IMR-90 (cell line): ENCODE data around the gene SUSD6. TPM values are rescaled to one million over a fixed set of nuclear protein-coding genes. Genes with fewer than 3 reads are reported as not detected.

Experiments used
- ATAC-seq: fragments of 200-7000 bp; cut with Tn5 transposase; 2 replicates; pipeline ENCODE4 v1.9.1; 2020; ENCODE audit warnings: low read depth, mild to moderate bottlenecking, moderate library complexity
- BruUV-seq: library from RNA; stranded (reverse); fragments of 400-500 nt; replicated peaks from 2 replicates; lab custom pipeline; 2021; lab: Mats Ljungman, UMichigan
- CTCF ChIA-PET: fragments of 300-600 bp; formaldehyde crosslinking; extraction: SDS; loops from one replicate; lab custom pipeline; 2021; ENCODE audit warnings: antibody characterized with exemption; lab: Yijun Ruan, JAX
- POLR2A ChIA-PET: fragments of 300-600 bp; sonication (Branson Sonifier 250); formaldehyde crosslinking; loops from one replicate; lab custom pipeline; 2022; ENCODE audit warnings: antibody characterized with exemption; ENCODE audit not compliant: unreplicated experiment; lab: Charles Lee
- DNase-seq: peaks from one replicate; pipeline ENCODE4 v3.0.0; 2013
- H2AFZ ChIP-seq: replicated peaks from 2 replicates; pipeline ENCODE3; 2013; ENCODE audit warnings: low read length, mild to moderate bottlenecking; ENCODE audit not compliant: poor library complexity
- H2AK5ac ChIP-seq: 2 replicates; pipeline ENCODE4 v1.6.1; 2013; ENCODE audit warnings: low read depth, low read length, inconsistent platforms
- H2AK9ac ChIP-seq: replicated peaks from 2 replicates; pipeline ENCODE3; 2013; ENCODE audit warnings: mild to moderate bottlenecking, low read depth, low read length, moderate library complexity; ENCODE audit not compliant: poor library complexity
- H2BK120ac ChIP-seq: 2 replicates; pipeline ENCODE4 v1.6.1; 2013; ENCODE audit warnings: low read depth, low read length, inconsistent platforms
- H2BK15ac ChIP-seq: 3 replicates; pipeline ENCODE4 v1.6.1; 2013; ENCODE audit warnings: low read depth, low read length, inconsistent platforms
- H2BK20ac ChIP-seq: 2 replicates; pipeline ENCODE4 v1.6.1; 2013; ENCODE audit warnings: low read depth, mild to moderate bottlenecking, inconsistent platforms, low read length, moderate library complexity
- H2BK5ac ChIP-seq: 2 replicates; pipeline ENCODE4 v1.6.1; 2013; ENCODE audit warnings: mild to moderate bottlenecking, low read depth, low read length, inconsistent platforms; ENCODE audit not compliant: poor library complexity, severe bottlenecking
- H3K14ac ChIP-seq: replicated peaks from 2 replicates; pipeline ENCODE4 v1.6.1; 2013; ENCODE audit warnings: low read depth, low read length, inconsistent platforms
- H3K18ac ChIP-seq: 2 replicates; pipeline ENCODE4 v1.6.1; 2013; ENCODE audit warnings: low read depth, low read length, control low read depth
- H3K23ac ChIP-seq: 2 replicates; pipeline ENCODE4 v1.6.1; 2013; ENCODE audit warnings: low read depth, low read length, inconsistent platforms
- H3K27ac ChIP-seq: 2 replicates; pipeline ENCODE4 v1.5.1; 2013; ENCODE audit warnings: mild to moderate bottlenecking, control low read depth, low read length; ENCODE audit not compliant: insufficient read depth
- H3K27me3 ChIP-seq: 2 replicates; pipeline ENCODE4 v1.6.1; 2013; ENCODE audit warnings: low read length; ENCODE audit not compliant: control insufficient read depth, insufficient read depth
- H3K36me3 ChIP-seq: 2 replicates; pipeline ENCODE4 v1.6.1; 2013; ENCODE audit warnings: low read length, mixed read lengths; ENCODE audit not compliant: control insufficient read depth, insufficient read depth
- H3K4ac ChIP-seq: 2 replicates; pipeline ENCODE4 v1.6.1; 2013; ENCODE audit warnings: low read depth, low read length, inconsistent platforms
- H3K4me1 ChIP-seq: 2 replicates; pipeline ENCODE4 v1.6.1; 2013; ENCODE audit warnings: low read length, mixed read lengths; ENCODE audit not compliant: control insufficient read depth, insufficient read depth
- H3K4me2 ChIP-seq: 2 replicates; pipeline ENCODE4 v1.6.1; 2013; ENCODE audit warnings: low read depth, mild to moderate bottlenecking, control low read depth, low read length, moderate library complexity
- H3K4me3 ChIP-seq: 2 replicates; pipeline ENCODE4 v1.5.1; 2013; ENCODE audit warnings: low read depth, mild to moderate bottlenecking, control low read depth, low read length, moderate library complexity; ENCODE audit not compliant: insufficient read depth
- H3K56ac ChIP-seq: 2 replicates; pipeline ENCODE4 v1.6.1; 2013; ENCODE audit warnings: low read length, inconsistent platforms; ENCODE audit not compliant: insufficient read depth; ENCODE audit errors: extremely low read depth
- H3K79me1 ChIP-seq, 2 experiments: 2 replicates each; pipeline ENCODE4 v1.6.1; 2013; ENCODE audit warnings: low read length in 2 of 2, inconsistent platforms in 1 of 2, low read depth in 1 of 2
- H3K9ac ChIP-seq: 2 replicates; pipeline ENCODE4 v1.6.1; 2013; ENCODE audit warnings: low read depth, low read length, control low read depth
- H3K9me1 ChIP-seq: 2 replicates; pipeline ENCODE4 v1.6.1; 2013; ENCODE audit warnings: low read length, inconsistent platforms; ENCODE audit not compliant: insufficient read depth
- H3K9me3 ChIP-seq: 2 replicates; pipeline ENCODE4 v1.6.1; 2013; ENCODE audit warnings: low read length; ENCODE audit not compliant: control insufficient read depth, insufficient read depth
- H4K20me1 ChIP-seq: 2 replicates; pipeline ENCODE4 v1.6.1; 2013; ENCODE audit warnings: low read length, inconsistent platforms; ENCODE audit not compliant: insufficient read depth
- H4K5ac ChIP-seq: 2 replicates; pipeline ENCODE4 v1.6.1; 2013; ENCODE audit warnings: mild to moderate bottlenecking, low read depth, low read length, control low read depth
- H4K8ac ChIP-seq, 2 experiments: 2 replicates each; pipeline ENCODE4 v1.6.1; 2013; ENCODE audit warnings: low read depth in 2 of 2, low read length in 2 of 2, control low read depth in 1 of 2, inconsistent platforms in 1 of 2
- H4K91ac ChIP-seq: 2 replicates; pipeline ENCODE4 v1.6.1; 2013; ENCODE audit warnings: low read depth, low read length, inconsistent platforms; ENCODE audit not compliant: insufficient read depth
- BHLHE40 ChIP-seq: fragments of 150-350 bp; IDR thresholded peaks from 2 replicates; pipeline ENCODE4 v1.6.1; 2016; ENCODE audit warnings: mild to moderate bottlenecking, low read depth, low read length
- CEBPB ChIP-seq: IDR thresholded peaks from 2 replicates; pipeline ENCODE4 v1.6.1; 2012; ENCODE audit warnings: low read depth, low read length, improper control_type of control experiment
- CHD1 ChIP-seq: IDR thresholded peaks from 2 replicates; pipeline ENCODE4 v1.6.1; 2012; ENCODE audit warnings: low read depth, low read length, improper control_type of control experiment
- CTCF ChIP-seq: conservative IDR thresholded peaks from 2 replicates; pipeline ENCODE4 v1.5.1; 2012; ENCODE audit warnings: mild to moderate bottlenecking, low read depth, low read length, improper control_type of control experiment
- FOS ChIP-seq: fragments of 150-350 bp; IDR thresholded peaks from 2 replicates; pipeline ENCODE4 v1.6.1; 2016; ENCODE audit warnings: low read depth, low read length
- MAFK ChIP-seq: IDR thresholded peaks from 2 replicates; pipeline ENCODE4 v1.6.1; 2012; ENCODE audit warnings: low read depth, low read length, improper control_type of control experiment
- MAZ ChIP-seq: IDR thresholded peaks from 2 replicates; pipeline ENCODE4 v1.6.1; 2012; ENCODE audit warnings: low read depth, mild to moderate bottlenecking, low read length, improper control_type of control experiment, moderate library complexity, borderline replicate concordance
- MXI1 ChIP-seq: IDR thresholded peaks from 2 replicates; pipeline ENCODE4 v1.6.1; 2012; ENCODE audit warnings: low read depth, mild to moderate bottlenecking, low read length, moderate library complexity, borderline replicate concordance
- NFE2L2 ChIP-seq: fragments of 150-350 bp; IDR thresholded peaks from 2 replicates; pipeline ENCODE4 v1.6.1; 2016; ENCODE audit warnings: low read depth, mild to moderate bottlenecking, low read length
- POLR2A ChIP-seq: IDR thresholded peaks from 2 replicates; pipeline ENCODE4 v1.6.1; 2012; ENCODE audit warnings: mild to moderate bottlenecking, low read depth, low read length
- RAD21 ChIP-seq: IDR thresholded peaks from 2 replicates; pipeline ENCODE4 v1.6.1; 2012; ENCODE audit warnings: low read length, improper control_type of control experiment
- RCOR1 ChIP-seq: IDR thresholded peaks from 2 replicates; pipeline ENCODE4 v1.6.1; 2012; ENCODE audit warnings: mild to moderate bottlenecking, low read length, improper control_type of control experiment; ENCODE audit not compliant: insufficient replicate concordance
- RFX5 ChIP-seq: IDR thresholded peaks from 2 replicates; pipeline ENCODE4 v1.8.0; 2012; ENCODE audit warnings: low read depth, mild to moderate bottlenecking, low read length, moderate library complexity
- USF2 ChIP-seq: fragments of 150-350 bp; IDR thresholded peaks from 2 replicates; pipeline ENCODE4 v1.6.1; 2017; ENCODE audit warnings: mild to moderate bottlenecking, antibody characterized with exemption, low read length, low read depth
- WGBS, 2 experiments: methylation state at CpG; one replicate each; pipeline versions ENCODE4 v1.1.5 to v1.1.7; 2013; ENCODE audit warnings: missing lambda C conversion rate in 2 of 2; ENCODE audit not compliant: insufficient read length in 1 of 2; ENCODE audit errors: extremely low coverage in 2 of 2; 5-methylcytosine and 5-hydroxymethylcytosine counted together
- dilution Hi-C: fragments of 300-500 bp; cut with HindIII; formaldehyde crosslinking; loops from one replicate; pipeline ENCODE4 v1.14.3; 2018; ENCODE audit warnings: low sequenced_read_pairs; ENCODE audit not compliant: unreplicated experiment
- in situ Hi-C: fragments of 300-500 bp; cut with MboI; formaldehyde crosslinking; loops from 3 replicates; pipeline ENCODE4 v1.14.3; 2019; ENCODE audit warnings: low sequenced_read_pairs, inconsistent platforms, mixed read lengths
- intact Hi-C: fragments of 100-400 bp; cut with micrococcal nuclease; formaldehyde crosslinking; loops from 2 replicates; pipeline ENCODE4 v1.10.0; 2022
- polyA plus RNA-seq, 3 experiments: library from polyadenylated mRNA; depleted of rRNA; stranded (reverse); fragments of >200 nt; gene quantifications; 2 replicates each; pipeline ENCODE4 v1.2.3, GENCODE V29; 2012; ENCODE audit warnings: low replicate concordance in 1 of 3
- total RNA-seq: library from RNA; depleted of rRNA; stranded (reverse); fragments of >200 nt; gene quantifications from 2 replicates; pipeline ENCODE4 v1.2.3, GENCODE V29; 2012
- TF ChIP-seq, protein P1 (sequence below): fragments of 150-350 bp; IDR thresholded peaks from 2 replicates; pipeline ENCODE4 v1.6.1; 2016; ENCODE audit warnings: low read depth, mild to moderate bottlenecking, low read length, moderate library complexity, borderline replicate concordance

The SUSD6 gene
- total and polyA plus RNA-seq, 2 of the 4 experiments (the other 2 are of a cell fraction), result 2.3 to 10.1 TPM

GRCh38 chr14:69640931-69641330 lies 29.5 kb downstream of the SUSD6 start:
- Histone ChIP-seq H3K56ac (no peak overlapping the region), H4K8ac (no peak overlapping the region), H3K9me3 (no peaks in the 10 kb centered on the region), H3K4me3 (no peak overlapping the region), H2BK5ac (no peak overlapping the region), H4K20me1 (peaks cover 51% of the 10 kb centered on the region), H4K91ac (no peak overlapping the region), H3K27ac (no peak overlapping the region), H3K4me1 (peaks cover 28% of the 10 kb centered on the region), H3K4me2 (no peak overlapping the region), H2AK9ac (no peak overlapping the region), H3K36me3 (no peaks in the 10 kb centered on the region), H2AFZ (no peak overlapping the region), H3K9me1 (peaks cover 34% of the 10 kb centered on the region), H3K79me1 (peaks cover 27 to 78% of the 10 kb centered on the region in 2 experiments), H2AK5ac (no peak overlapping the region), H2BK15ac (no peak overlapping the region), H3K18ac (no peak overlapping the region), H3K4ac (no peak overlapping the region), H3K14ac (no peak overlapping the region), H3K27me3 (no peaks in the 10 kb centered on the region), H2BK20ac (no peak overlapping the region), H3K23ac (no peak overlapping the region), H2BK120ac (no peak overlapping the region), H3K9ac (no peak overlapping the region), H4K5ac (no peak overlapping the region)
- dilution Hi-C loops, result no loop called here
- CTCF ChIA-PET, result no interaction called here
- no peak for TF ChIP-seq MXI1
- TF ChIP-seq RCOR1, result no peak
- no peak for TF ChIP-seq RAD21
- no peak for TF ChIP-seq FOS
- no peak for TF ChIP-seq NFE2L2
- no peak for TF ChIP-seq MAZ
- no peak for TF ChIP-seq MAFK
- no peak for TF ChIP-seq USF2
- no peak for TF ChIP-seq BHLHE40
- TF ChIP-seq CTCF, result no peak
- no peak for TF ChIP-seq RFX5
- TF ChIP-seq, protein P1, sequence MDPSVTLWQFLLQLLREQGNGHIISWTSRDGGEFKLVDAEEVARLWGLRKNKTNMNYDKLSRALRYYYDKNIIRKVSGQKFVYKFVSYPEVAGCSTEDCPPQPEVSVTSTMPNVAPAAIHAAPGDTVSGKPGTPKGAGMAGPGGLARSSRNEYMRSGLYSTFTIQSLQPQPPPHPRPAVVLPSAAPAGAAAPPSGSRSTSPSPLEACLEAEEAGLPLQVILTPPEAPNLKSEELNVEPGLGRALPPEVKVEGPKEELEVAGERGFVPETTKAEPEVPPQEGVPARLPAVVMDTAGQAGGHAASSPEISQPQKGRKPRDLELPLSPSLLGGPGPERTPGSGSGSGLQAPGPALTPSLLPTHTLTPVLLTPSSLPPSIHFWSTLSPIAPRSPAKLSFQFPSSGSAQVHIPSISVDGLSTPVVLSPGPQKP, result no peak
- no peak for TF ChIP-seq CEBPB
- no peak for TF ChIP-seq CHD1
- no peak for TF ChIP-seq POLR2A
- in situ Hi-C loops, result no loop called here
- BruUV-seq, result no TSS peak
- WGBS, 2 experiments, result no CpG with 5 or more reads among the region's 1 CpG
- DNase-seq (no peak), ATAC-seq (no peak)
- POLR2A ChIA-PET, result no interaction called here
- intact Hi-C loops, result no loop called here
